Measurements from ENCODE around the gene METTL8.

The METTL8 gene, protein sequence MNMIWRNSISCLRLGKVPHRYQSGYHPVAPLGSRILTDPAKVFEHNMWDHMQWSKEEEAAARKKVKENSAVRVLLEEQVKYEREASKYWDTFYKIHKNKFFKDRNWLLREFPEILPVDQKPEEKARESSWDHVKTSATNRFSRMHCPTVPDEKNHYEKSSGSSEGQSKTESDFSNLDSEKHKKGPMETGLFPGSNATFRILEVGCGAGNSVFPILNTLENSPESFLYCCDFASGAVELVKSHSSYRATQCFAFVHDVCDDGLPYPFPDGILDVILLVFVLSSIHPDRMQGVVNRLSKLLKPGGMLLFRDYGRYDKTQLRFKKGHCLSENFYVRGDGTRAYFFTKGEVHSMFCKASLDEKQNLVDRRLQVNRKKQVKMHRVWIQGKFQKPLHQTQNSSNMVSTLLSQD

DNA sequence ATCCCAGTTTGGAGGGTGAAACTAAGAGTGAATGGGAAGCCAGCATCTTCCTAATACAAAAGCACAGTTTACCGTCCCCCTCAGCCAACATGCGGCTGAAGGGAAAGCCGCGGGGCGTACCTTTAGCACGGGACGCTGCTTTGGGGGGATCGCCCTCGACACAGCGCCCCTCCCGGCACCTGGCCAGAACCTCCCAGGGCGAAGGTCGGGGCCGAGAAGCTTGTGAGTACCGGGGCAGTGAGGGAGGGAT lies at the start of gene METTL8:
Gene METTL8, minus strand, starts transcription at position 228 of the 250 bp plus-strand sequence. CDS start 41,805 bp downstream, outside the sequence.
- DNase-seq = no peak

DNA sequence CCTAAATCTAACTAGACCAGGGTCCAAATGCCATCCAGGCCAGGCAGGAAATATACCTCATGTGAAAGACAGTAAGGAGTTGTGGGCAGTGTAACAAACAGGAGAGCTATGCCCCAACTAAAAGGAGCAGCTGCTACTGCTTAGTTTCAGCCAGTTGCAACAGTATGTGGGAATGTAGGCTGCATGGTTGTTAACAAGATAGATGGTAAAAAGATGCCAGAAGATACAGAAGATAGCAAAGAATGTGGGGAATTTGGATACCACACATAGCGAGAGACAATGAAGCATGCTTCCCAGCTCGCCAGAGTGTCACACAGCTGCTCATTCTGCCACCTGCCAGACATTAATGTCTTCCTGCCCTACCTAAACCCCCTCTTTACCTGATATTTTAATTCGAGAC lies 49.1 kb upstream of the METTL8 start:
- DNase-seq = no peak

DNA sequence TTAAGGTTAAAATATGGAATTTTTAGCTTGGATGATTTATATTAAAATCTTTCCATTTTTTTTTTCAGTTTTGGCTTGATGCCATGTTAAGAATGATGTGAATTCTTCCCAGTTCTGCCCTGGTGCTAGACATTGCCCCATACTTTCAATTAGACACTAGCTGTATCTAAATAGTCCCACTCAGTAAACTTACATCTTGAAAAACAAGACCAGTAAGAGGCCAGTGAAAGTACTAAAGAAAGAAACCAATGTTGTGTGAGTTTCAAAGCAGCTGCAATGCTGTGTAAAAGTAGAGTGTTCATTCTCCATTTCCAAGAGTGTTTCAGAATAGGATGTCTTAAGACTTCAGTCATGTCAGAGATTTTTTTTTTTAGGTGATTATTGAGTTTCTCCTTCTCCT lies 48.5 kb upstream of the METTL8 start:
- DNase-seq = no peak

DNA sequence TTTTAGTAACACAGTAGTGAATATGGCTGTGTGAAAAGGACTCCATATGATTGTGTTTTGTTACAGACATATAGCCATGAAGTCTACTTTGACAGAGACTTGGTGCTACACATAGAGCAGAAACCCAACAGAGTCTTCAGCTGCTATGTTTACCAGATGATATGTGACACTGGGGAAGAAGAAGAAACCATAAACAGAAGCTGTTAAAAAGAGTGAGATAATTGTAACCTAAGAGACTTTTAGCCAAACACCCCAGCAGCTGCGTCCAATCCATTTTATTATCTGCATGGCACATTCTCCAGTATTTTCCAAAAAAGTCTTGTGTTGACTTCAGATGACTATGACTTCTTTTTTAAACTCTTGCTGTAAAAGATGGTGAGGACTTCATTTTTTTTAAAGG lies 47.1 kb upstream of the METTL8 start:
- no peak for DNase-seq

DNA sequence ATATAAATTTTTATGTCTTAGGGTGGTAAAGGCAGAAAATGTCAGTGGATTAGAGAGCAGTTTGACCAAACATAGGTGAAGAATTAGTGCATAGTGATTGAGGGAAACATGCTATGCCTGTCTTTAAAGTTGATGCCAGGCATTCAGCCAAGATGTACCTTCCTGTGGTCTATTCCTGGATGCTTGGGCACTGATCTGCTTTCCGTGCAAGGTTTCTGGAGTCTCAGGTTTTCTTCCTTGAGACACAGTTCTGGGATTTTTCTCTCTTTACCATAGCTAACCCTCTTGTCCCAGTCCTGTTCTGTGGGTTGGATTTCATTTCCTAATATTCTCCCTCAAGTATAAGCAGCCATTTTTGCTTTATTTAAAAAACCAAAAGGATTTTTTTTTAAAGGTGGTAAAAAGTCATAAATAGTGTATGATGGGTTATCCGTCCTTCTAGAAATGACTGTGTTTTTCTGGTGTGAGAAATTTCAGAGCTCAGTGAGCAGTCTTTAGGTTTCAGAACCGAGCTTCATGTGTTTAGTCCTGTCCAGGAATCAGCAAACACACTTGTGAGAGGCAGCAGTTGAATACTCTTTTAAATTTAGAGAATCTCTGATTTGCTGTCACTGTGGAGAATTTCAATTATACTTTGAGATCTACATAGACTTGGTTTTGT lies 45.5 kb upstream of the METTL8 start:
- no peak for DNase-seq

DNA sequence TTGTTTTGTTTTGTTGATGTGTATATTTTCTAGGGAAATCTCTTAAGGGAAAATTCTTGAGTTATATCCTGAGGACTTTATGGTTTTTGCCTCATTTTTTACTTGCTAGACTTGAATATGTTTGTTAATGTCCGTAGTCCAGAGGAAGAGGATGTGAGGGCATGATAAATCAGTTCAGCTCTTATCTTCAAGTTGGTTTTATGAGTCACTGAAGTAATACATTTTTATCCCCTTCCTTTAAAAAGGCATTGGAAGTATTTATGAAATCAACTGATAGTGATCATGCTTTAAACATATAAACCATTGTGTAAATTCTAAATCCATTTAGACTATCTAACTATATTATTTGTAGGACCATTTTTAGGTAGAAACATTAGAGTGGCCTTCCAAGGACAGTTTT lies 44.6 kb upstream of the METTL8 start:
- no peak for DNase-seq

DNA sequence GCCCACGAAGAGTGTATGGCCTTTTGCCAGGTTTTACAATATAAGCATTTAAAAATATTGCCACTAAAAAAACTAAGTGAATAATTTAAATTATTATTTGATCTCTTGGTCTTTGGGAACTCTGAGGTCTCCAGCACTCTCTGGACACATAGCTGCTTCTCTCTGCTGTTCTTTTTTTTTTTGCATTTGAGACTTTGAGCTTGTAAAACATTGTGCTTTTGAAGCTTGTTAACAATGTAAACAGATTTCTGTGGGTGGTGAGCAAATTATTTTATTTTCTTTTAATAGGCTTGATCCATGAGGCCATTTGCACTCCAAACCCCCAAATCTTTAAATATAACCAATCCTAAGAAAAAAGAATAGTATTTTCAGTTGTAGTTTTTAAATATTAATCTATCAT lies 42.2 kb upstream of the METTL8 start:
- DNase-seq = no peak

DNA sequence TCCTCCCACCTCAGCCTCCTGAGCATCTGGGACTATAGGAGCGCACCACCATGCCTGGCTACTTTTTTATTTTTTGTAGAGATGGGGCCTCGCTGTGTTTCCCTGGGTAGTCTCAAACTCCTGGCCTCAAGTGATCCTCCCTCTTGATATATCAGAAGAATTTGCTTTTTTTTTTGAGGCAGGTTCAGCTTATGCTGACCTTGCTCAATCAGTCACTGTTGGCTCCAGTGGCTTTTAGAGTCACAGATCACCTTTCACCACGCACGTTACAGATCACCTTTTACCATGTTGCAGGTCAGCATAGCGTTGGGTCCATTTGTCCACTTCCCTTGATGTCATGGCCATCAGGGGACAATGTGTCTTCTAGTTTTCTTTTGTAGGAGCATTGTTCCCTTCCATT lies 36.3 kb upstream of the METTL8 start:
- no peak for DNase-seq

DNA sequence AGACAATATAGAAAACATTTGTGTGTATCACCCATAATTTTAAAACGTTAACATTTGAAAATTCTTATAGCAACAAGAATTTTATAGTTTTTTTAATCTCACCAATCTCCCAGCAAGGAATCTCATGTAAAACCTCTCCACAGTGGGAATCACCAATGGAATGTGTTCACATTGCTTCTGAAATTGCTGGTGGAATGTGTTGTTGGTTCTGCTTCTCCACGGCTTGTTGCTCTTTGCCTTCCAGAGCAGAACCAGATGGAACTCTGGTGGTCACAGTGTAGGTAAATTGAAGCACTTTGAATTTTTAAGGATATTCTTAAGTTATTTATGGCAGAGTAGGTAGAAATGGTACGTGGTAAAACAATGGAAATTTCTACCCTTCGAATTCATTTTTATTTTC lies 35.4 kb upstream of the METTL8 start:
- no peak for DNase-seq

DNA sequence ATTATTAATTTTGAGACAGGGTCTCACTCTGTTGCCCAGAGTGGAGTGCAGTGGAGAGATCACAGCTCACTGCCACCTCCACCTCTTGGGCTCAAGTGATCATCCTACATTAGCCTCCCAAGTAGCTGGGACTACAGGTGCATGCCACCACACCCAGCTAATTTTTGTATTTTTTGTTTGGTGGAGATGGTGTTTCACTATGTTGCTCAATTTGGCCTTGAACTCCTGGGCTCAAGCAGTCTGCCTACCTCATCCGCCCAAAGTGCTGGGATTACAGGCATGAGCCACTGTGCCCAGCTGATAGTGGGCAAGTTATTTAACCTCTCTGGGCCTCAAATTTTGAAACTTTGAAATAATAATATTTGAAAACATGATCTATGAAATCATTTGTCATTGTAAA lies 26.7 kb upstream of the METTL8 start:
- DNase-seq = no peak

DNA sequence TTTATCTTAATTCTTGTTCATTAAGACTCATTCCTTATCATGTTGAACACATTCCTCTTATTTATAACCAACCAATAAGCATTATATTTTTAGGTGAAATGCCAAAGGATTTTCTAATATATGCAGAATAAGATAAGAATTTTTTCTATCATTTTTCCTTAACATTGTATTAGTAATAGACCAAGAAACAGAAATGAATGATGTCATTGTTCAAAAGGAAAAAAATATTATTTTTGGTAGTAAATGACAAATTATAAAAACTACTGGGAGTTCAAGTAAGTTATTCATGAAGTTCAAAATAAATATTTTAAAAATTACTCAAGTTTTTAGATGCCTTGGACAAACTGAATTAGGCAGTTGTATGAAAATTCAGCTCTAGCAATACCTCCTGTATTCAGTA lies 25.7 kb upstream of the METTL8 start:
- DNase-seq = no peak

DNA sequence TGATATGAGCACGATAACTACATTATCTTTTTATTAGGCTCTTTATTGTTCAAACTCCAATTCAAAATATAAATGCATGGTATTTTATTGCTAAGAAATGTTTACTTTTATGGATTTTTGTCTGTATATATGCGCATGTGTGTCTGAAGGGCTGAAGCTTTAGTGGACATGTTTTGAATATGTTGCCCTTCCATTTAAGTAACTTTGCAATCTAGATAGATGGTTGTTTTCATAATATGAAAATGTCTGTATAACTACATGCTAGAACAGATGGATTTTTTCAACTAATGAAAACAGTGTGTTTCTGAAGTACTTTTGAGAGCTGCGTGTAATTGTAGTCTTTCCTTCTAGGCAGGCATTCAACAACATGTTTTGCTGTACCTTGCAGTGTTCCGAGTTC lies 19.0 kb upstream of the METTL8 start:
- no peak for DNase-seq

DNA sequence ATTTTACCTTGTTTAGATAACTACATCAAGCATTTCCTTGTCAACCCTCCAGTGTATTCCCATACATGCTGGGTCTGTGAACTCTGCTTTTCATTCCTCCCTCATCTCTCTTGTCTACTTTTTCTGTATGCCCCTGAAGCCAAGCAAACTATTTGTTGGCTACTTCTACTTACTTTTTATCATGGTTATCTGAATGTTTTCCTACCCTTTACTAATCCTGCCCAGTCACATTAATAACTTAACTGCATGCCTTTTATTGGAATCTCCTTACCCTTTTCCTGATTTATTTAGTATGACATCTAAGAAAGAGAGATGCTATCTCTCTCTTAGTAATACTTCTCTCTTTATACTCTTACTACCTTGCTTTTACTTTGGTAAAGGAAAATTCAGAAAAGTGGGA lies 17.3 kb upstream of the METTL8 start:
- no peak for DNase-seq

DNA sequence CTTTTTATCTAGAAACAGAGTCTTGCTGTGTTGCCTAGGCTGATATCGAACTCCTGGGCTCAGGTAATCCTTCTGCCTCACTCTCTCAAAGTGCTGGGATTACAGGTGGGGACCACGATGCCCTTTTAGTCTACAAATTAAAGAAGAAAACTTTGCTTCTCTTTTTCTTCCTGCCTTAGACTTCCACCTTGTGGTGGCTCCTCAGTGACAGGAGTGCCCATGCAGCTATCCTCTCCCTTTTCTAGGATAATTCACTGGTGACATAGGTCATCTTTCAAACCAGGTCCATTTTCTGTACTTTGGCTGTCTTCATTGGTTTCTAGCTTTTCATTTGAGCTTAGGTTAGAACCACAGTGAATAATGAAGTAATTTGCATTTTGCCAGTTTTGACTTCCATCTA lies 13.9 kb upstream of the METTL8 start:
- no peak for DNase-seq

DNA sequence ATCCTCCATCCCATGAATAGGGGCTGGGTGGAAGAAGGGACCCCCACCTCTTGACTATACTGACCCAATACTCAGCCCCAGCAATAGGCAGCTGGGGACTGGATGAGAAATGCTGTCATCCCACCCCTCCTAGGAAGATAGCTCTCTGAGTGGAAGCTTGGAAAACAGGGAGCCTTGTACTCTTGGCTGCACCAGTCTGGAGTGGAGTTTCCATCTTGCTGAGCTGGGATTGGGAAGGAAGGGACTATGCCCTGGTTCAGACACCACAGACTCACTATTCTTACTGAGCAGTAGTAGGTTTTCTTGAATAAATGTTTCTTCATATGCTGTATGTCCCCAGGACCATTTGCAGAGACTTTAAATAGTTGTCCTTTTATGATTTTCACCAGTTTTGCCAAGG lies 7.7 kb upstream of the METTL8 start:
- DNase-seq = no peak

DNA sequence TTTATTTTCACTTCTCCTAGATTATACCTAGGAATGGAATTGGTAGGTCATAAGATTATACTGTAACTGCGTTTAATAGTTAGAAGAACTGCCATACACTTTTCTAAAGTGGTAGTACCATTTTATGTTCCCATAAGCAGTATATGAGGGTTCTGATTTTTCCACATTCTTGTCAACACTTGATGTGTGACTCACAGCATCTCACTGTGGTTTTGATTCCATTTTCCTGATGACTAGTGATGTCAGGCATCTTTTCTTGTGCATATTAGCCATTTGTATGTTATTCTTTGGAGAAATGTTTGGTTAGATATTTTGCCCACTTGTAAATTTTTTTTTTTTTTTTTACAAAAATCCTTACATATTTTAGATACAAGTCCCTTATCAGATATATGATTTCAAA lies 2.5 kb upstream of the METTL8 start:
- DNase-seq = no peak

DNA sequence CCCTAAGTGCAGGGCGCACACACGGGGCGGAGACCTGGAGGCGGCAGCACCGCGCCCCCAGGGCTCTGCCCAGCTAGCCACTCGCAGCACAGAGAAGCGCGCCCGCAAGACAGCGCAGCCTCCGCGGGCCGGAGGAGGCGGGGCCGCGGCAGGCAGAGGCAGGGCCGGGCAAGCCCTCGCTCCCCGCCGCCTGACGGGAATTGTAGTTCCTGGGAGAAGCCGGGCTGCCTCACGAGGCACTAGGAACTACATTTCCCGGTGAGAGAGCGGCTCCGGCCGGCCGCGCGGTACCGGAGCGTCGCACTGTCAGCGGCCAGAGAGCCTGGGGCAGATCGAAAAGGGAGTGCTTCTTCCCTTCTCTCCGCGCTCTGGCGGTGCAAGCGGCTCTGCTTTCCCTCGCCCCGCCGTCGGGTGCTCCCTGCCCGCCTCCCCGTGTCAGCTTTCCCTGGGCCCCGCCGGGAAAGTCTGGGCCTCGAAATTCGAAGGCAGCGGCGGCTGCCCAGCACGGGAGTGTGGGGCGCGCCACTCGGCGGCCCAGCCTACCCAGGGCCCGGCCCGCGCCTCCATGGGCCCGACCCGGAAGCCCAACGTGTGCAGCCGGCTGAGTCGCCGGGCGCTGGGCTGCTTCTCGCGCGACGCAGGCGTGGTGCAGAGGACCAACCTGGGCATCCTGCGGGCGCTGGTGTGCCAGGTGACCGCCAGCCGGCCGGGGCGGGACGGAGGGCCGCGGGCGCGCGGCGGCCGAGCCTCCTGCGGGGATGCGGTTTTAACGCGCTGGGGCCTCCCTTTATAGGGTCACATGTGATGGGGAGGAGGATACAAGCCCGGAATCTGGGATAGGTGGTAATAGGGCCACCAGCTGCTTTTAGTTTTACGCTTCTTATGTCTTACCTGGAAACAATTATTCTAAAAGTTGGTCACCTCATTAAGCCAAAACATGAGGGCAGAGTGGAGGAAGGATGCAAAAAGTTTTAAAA lies 511 bp upstream of the METTL8 start, which contains the start of gene DCAF17:
Gene DCAF17, plus strand, starts transcription at position 214 of the 977 bp plus-strand sequence. Its CDS starts 352 bp downstream, at position 566.
- DNase-seq = peak; percentile 80 to 83

DNA sequence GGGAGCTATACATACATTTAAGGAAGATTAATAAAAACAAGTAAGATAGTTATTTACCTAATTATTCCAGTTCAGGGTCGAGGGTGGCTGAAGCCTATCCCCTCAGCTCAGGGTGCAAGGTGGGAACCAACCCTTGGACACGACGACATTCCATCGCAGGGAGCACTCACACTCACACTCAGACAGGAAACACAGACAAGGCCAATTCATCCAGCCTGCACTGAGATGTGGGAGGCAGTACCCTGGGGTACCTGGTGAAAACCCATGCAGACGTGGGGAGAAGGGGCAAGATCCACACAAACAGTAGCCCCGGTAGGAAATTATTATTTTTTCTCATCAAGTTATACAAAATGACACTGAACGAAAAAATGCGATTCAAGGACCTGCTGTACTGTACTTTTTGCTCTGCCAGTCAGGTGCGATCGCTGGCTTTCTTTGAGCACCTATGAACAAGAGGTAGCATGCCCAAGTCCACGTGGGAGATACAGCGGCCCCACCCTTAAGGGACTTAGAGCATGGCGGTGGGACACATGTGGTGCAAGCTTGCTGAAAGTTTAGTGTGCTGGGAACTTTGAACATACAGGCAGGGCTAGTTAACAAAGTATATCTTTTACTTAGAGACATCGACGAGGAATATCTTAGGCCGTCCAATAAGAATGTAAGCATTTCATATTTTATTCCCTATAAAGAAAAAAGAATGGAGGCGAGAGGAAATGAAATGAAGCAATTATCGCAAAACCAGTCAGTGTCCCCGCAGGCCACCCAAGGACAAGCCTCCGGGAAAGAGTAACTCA lies 624 bp downstream of the METTL8 start:
- peak; percentile 1 to 18 for DNase-seq

DNA sequence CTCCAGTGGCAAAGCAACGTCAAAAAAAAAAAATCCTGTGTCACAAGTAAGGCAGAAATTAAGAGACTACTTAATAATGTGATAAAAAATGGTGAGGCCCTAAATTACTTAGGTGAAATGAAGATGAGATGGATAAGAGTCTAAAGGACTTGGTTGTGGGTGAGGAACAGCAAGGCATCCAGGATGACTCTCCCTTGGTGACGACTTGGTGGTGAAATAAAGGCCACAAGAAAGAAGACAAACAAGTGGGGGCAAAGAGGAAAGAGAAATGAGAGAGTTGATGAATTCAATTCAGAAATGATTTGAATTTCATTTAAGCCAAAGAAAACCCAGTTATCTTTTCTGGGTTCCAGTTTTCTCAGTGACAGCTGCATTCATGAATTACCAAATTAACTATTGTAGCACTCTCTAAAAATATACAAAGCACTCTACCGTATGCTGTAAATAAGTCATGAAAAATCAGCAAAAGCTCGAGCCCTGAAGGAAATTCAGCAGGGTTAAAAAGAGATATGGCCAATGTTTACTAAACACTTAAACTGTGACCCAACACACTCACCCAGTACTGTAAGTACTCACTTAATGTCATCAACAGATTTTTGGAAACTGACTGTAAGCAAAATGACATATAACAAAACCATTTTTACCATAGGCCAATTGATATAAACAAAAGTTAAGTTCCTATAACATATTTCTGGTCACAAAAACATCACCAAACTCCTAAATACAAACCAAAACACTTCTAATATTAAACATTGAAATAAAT lies 1.4 kb downstream of the METTL8 start:
- no peak for DNase-seq

DNA sequence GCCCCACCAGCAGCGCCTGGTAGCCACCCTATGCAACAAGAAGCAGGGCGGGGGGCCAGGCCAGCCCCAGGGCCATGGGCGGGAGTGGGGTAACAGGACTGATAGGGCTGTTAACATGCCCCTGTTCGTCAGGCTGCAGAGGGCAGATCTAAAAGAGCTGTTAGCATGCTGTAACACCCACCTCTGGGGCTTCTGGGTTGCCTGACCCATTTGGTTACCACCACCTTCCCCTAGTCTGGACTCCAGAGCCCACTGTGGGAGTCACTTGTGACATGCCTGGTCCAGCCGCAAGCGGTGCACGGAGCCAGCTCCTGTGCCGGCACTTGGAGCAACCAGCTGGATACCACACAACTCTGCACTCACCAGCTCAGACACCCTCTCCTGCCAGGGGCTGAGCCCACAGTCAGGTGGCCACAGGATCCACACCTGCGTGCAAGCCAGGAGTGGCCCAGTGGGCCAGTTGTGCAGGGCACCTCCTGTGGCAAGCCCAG lies 2.1 kb downstream of the METTL8 start:
- no peak for DNase-seq

DNA sequence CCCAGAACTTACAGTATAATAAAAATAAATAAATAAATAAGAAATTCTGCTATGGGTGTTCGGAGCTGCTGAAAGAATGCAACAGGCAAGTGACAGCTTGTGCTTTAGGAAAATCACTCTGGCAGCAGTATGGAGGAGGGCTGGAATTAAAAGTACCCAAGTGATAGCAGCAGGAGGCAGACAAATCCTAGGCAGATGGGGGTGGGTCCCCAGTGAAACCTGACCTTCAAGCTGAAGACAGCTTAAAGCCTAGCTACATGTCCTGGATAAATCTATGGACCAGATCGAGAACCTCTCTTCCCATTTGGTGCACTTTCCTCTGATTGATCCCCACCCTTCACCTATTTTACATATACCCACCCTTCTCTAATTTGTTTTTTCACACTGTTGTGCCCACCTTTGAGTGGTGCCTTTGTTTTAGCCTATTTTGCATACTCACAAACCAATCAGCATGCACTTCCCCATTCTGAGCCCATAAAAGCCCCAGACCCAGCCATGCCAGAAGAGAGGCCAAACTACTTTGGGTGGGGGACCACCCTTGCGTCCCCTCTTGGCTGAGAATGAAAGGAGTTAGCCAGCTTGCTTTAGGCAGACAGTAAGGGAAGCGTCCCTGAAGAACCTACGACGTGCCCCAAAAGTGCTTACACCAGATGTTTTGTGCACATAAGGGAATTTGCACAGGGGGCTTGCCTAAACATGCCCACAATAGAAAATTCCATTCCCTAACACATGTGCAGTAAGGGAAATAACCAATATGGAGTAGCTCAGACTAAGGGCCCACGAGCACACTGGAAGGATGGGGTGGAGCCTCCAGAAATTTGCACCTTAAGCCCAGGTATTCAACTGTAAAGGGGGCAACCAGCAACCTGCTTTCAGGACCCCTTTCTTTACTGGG lies 3.0 kb downstream of the METTL8 start:
- DNase-seq = no peak
